NCI-H2081 (cell line): ENCODE results near the gene PIP4K2A.

Source experiments
- DNase-seq, 2 experiments: peaks; one replicate each; lab custom pipeline; 2025; lab: John Stamatoyannopoulos, UW

Gene PIP4K2A

GRCh38 chr10:22638863-22639262 is 75.5 kb downstream of the PIP4K2A start:
- no peak for DNase-seq

GRCh38 chr10:22637491-22637890 is 76.9 kb downstream of the PIP4K2A start:
- no peak for DNase-seq

- DNase-seq: no peak
Observed at GRCh38 chr10:22635650-22636049, 78.7 kb downstream of the PIP4K2A start.

- DNase-seq: no peak
Observed at GRCh38 chr10:22634606-22635459, 79.5 kb downstream of the PIP4K2A start.

GRCh38 chr10:22634093-22634492 is 80.3 kb downstream of the PIP4K2A start:
- no peak for DNase-seq

- DNase-seq: no peak
Observed at GRCh38 chr10:22633528-22633927, 80.8 kb downstream of the PIP4K2A start.

GRCh38 chr10:22633106-22633505 is 81.3 kb downstream of the PIP4K2A start:
- DNase-seq: no peak

- DNase-seq: no peak
Observed at GRCh38 chr10:22631646-22632278, 82.6 kb downstream of the PIP4K2A start.

GRCh38 chr10:22631185-22631584 is 83.2 kb downstream of the PIP4K2A start:
- DNase-seq: no peak

- DNase-seq: no peak
Observed at GRCh38 chr10:22630234-22631174, 83.9 kb downstream of the PIP4K2A start.

- DNase-seq: no peak
Observed at GRCh38 chr10:22629852-22630233, 84.5 kb downstream of the PIP4K2A start.

- DNase-seq: no peak
Observed at GRCh38 chr10:22629126-22629525, 85.3 kb downstream of the PIP4K2A start.

GRCh38 chr10:22628309-22628708 is 86.1 kb downstream of the PIP4K2A start:
- no peak for DNase-seq

GRCh38 chr10:22626784-22627183 is 87.6 kb downstream of the PIP4K2A start:
- no peak for DNase-seq

- no peak for DNase-seq
Observed at GRCh38 chr10:22625516-22626290, 88.7 kb downstream of the PIP4K2A start.

GRCh38 chr10:22624287-22624738 is 90.1 kb downstream of the PIP4K2A start:
- no peak for DNase-seq

GRCh38 chr10:22623633-22624253 is 90.6 kb downstream of the PIP4K2A start:
- no peak for DNase-seq

GRCh38 chr10:22622242-22622806 is 92.1 kb downstream of the PIP4K2A start:
- DNase-seq: no peak

GRCh38 chr10:22621726-22622125 is 92.7 kb downstream of the PIP4K2A start:
- DNase-seq: no peak

- DNase-seq: no peak
Observed at GRCh38 chr10:22620929-22621328, 93.4 kb downstream of the PIP4K2A start.
